ENCODE measurements around the gene ZNF546.

DNA sequence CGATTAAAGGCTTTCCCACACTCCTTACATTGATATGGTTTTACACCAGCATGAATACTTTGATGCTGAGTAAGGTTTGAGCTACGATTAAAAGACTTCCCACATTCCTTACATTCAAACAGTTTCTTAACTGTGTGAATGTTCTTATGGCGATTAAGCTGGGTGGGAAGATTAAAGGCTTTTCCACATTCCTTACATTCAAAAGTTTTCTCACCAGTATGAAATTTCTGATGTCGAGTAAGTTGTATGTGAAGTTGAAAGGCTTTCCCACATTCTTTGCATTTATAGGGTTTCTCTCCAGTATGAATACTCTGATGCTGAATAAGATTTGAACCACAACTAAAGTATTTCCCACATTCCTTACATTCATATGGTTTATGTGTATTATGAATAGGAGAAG lies 39.1 kb downstream of the ZNF546 start:
- TF ChIP-seq, protein P1, sequence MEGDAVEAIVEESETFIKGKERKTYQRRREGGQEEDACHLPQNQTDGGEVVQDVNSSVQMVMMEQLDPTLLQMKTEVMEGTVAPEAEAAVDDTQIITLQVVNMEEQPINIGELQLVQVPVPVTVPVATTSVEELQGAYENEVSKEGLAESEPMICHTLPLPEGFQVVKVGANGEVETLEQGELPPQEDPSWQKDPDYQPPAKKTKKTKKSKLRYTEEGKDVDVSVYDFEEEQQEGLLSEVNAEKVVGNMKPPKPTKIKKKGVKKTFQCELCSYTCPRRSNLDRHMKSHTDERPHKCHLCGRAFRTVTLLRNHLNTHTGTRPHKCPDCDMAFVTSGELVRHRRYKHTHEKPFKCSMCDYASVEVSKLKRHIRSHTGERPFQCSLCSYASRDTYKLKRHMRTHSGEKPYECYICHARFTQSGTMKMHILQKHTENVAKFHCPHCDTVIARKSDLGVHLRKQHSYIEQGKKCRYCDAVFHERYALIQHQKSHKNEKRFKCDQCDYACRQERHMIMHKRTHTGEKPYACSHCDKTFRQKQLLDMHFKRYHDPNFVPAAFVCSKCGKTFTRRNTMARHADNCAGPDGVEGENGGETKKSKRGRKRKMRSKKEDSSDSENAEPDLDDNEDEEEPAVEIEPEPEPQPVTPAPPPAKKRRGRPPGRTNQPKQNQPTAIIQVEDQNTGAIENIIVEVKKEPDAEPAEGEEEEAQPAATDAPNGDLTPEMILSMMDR (IDR thresholded peaks at IDR 0.05): no peak
- TF ChIP-seq EZH2phosphoT487 (IDR thresholded peaks at IDR 0.05) (no peak), EZH2 (IDR thresholded peaks at IDR 0.05) (no peak)
